SKM-1 treated with dmso at 0.1 percent for 144 hours (cell line): ENCODE data around the gene PDIA6.
"Not testable (repeated sequence)": the region's sequence is repeated elsewhere in the genome, so short reads cannot be mapped to it uniquely, and the experiment has no call there.

Experiments
- DNase-seq: peaks from one replicate; lab custom pipeline; 2025; ENCODE audit not compliant: unreplicated experiment; lab: John Stamatoyannopoulos, UW

PDIA6 gene

GRCh38 chr2:10783421-10783820 is 29.2 kb downstream of the PDIA6 start:
- no peak for DNase-seq

- DNase-seq: no peak
These were observed 30.8 kb downstream of the PDIA6 start for GRCh38 chr2:10781746-10782145.

- DNase-seq: not testable (repeated sequence)
These were observed 31.8 kb downstream of the PDIA6 start for GRCh38 chr2:10780821-10781220.

DNA sequence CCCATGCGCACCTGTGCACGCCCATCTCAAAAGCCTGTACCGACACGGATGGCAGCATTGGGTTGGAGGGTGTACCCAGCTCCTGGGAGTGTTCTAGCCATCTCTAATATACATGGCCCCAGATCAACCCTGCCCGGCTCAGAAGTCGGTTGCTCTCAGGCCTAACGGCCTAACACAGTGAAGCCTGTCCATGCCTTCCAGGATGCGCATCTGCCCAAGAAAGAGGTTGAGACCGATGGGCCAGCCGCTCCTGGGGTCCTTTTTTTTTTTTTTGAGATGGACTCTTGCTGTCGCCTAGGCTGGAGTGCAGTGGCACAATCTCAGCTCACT is 32.1 kb downstream of the PDIA6 start:
- DNase-seq: no peak

DNA sequence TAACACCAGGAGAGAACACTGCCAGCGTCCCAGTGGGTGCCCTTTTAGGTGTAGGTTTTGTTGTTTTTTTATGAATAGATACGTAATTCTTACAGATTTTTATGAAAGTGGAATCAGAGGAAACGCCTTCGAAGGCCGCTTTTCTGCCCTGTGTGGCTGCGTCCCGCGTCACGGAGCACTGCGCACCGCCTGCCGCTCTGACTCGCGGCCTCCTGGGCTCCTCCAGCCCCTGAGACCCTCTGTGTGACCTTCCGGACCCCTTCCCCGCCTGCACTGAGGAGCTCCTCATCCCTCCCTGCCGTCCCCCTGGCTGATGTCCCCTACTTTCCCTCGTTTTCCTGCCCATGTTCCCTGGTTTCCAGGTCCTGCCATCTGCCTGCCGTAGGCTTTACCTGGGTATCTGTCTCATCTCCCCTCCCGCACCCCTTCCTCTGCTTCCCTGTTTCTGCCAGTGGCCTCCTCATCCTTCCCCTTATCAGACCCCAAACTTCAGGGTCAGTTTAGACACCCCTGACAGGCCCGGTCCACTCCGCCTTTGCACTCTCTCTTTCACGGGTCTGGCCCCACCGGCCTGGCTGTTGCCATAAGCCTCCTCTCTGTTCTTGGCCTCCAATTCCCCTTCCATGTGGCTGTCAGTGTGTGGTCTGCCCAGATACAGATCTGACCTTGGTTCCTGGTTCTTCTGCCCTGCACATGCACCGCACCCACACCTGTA is 32.7 kb downstream of the PDIA6 start:
- DNase-seq: no peak

- no peak for DNase-seq
These were observed 33.9 kb downstream of the PDIA6 start for GRCh38 chr2:10778724-10779115.

DNA sequence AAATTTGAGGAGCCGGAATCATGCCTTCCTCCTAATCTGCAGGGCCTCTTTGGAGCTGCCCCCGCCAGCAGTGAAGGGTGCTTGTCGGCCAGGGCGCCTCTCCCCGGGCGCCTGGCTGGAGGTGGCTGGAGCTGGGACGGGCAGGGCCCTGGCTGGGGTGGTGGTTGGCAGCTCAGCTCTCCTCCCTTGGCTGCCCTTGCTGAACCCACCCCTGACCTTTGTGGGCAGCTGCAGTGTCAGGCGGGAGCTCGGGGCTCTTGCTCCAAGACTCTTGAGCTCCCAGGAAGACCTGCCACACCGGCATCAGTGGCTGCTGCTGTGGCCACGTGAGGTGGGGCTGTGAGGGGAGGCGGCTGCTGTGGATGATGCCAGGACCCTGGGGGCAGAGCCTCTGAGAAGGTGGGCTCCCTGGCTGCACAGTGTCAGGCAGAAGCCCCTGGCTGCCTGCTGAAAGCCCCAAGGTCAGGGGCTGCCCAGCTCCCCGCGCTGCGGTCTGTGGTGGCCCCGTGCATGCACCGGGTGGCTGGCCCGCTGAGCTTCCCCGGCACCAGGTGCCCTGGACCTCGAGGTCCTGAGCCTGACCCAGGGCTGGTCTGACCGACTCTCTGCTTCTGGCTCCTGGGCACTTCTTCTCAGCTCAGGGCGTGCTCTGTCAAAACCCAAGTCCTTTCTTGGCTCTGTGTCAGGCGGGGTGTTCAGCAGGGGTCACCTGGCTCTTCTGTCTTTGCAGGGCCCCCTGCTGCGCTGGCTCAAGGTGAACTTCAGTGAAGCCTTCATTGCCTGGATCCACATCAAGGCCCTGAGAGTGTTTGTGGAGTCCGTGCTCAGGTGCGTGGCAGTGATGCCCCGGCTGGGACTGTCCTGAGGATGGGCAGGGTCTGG is 34.5 kb downstream of the PDIA6 start:
- no peak for DNase-seq

- DNase-seq: no peak
These were observed 35.3 kb downstream of the PDIA6 start for GRCh38 chr2:10777111-10777841.

GRCh38 chr2:10776231-10776977 is 36.2 kb downstream of the PDIA6 start:
- DNase-seq: no peak

- DNase-seq: no peak
These were observed 36.8 kb downstream of the PDIA6 start for GRCh38 chr2:10775831-10776230.

DNA sequence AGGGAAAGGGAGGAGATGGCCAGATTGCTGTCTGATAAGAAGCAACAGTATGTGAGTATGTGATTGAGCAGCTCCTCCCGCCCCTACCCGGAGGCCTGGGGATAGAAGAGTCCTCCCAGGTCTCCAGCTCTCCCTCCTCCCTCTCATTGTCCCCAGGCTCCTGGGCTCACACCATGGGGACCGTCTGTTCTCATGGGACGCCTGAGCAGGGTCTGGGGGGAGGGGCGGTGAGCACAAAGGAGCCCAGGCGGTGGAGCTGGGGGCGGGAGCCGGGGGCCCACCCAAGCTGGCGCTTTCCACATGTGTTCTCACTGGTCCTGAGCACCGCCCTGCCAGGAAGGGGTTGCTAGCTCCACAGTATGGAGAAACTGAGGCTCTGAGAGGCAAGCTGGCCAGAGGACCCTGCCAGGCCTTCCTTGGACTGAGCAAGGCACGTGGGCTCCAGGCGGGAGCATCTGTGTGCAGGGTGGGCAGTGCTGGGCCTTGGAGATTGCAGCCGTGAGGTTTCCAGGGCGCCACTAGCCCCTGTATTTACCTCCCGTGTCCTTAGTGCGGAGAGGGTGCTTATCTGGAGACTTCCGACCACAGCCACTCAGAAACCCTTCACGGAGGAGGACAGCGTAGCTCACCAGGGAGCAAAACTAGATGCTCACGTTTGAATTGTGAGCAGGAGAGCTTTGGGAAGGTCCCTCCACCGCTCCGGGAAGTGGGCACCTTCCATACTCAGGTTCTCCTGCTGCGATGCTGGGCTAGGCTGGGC is 37.4 kb downstream of the PDIA6 start:
- no peak for DNase-seq

DNA sequence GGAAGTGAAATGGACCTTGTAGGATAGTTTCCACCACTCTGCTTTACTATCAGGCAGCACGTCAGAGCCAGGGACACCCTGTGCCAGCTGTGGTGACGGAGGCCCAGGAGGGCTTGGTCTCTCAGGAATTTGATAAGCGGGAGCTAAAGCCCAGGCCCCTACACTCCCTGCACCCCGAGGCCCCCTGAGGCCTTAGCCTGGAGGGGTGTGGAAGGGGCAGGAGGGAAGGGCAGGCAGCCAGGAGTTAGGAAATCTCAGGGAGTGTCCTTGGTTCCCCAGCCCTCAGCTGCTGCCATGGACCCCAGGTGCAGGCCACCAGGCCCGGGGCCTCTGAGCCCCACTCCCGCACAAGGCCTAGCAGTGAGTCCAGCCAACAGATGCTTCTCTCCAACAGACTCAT is 38.2 kb downstream of the PDIA6 start:
- no peak for DNase-seq

DNA sequence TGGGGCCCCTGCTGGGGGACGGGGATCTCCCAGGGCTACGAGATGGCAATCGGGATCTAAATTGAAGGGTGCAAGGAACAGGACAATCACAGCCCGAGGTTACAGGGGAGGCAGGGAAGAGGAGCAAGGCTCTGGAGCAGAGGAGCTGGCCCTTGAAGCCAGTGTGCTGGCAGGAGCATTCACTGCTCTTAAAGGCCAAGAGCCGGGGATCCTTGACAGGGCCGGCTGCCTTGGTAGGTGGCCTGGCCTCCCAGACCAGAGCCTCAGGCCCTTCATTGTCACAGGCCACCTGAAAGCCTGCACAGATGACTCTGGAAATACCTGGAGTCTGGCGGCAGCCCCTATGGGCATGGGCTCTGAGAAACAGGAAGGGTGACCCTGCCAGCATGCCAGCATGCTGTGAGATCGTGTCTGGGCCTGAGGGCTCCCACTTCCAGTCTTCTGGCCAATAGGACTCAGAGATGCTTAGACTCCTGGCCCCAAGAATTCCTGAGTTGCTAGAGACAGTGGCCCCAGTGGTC is 38.7 kb downstream of the PDIA6 start:
- DNase-seq: no peak

DNA sequence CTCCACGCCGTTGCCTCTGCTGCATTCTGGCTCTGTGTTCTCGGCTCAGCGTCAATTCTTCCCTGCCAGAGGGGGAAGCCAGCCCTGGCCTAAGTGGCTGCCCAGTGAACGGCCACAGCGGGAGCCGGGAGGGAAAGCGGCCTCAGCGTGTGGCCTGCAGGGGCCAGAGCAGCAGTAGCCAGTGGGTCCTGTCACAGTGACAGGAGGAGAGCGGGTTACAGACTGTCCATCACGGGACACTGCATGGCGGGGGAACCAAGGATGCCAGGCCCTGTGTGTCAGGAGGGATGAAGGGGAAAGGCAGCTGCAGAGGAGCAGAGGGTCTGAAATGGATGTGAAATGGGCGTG is 39.7 kb downstream of the PDIA6 start:
- DNase-seq: no peak

DNA sequence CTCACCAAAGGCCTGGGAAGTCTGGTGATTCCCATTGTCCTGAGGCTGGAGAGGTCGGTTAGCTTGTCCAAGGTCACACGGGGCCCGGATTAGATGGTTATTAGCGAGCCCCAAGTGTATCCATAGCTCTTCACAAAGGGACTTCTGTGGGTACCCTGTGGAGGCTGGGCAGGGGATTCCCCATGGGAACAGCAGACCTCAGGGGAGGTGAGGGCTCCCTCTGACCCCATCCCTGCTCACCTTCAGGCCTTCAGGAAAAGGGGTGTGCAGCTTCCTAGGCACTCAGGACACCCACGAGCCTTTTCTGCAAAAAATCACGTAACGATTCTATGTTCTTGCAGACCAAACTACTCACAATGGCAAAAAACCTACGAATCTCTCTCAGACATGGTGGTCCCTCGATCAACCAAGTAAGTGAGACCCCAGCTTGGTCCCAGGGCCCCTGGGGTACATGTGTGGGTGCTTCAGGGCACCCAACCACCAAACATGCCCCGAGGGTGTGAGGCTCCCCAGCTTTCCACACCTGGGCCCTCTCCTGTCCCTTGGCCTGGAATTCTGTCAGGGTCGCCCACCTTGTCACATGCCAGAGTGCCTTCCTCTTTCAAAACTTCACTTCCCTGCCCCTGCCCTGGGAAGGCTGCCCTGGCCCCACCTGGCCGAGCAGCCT is 40.3 kb downstream of the PDIA6 start:
- no peak for DNase-seq

- no peak for DNase-seq
These were observed 40.8 kb downstream of the PDIA6 start for GRCh38 chr2:10771786-10772185.

DNA sequence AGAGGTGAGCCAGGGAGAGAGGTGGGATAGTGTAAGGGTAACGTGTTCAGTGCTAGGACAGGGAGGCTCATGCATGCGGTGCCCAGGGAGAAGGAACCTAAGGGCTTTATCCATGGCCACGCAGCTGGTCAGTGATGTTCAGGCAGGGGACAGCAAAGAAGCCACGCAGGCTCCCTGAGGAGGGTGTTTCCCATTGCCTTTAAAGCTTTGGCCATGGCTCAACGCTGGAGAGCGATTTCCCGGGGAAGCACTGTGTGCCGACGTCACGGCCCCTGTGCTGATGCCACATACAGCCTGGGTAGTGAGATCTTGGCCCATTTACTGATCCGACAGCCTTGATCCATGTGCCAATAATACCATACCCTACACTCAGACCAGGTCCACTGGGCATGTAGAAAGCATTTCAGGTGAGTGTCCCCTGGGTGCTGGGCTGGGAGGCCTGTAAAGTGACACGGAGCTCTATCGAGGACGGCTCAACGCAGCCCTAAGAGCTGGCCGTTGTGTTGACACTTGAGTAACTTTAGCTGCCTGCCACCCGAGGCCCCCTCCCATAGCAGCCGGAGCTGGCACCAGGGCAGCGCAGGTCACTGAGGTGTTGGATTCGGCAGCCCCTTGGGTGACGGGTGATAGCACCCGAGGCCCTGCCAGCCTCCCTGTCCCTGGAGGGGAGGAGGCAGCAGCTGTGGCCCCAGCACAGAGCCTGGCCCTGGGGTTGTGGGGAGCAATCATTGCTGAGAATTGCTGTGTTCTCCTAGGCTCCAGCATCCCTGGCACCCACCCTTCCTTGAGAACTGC is 41.4 kb downstream of the PDIA6 start:
- no peak for DNase-seq

DNA sequence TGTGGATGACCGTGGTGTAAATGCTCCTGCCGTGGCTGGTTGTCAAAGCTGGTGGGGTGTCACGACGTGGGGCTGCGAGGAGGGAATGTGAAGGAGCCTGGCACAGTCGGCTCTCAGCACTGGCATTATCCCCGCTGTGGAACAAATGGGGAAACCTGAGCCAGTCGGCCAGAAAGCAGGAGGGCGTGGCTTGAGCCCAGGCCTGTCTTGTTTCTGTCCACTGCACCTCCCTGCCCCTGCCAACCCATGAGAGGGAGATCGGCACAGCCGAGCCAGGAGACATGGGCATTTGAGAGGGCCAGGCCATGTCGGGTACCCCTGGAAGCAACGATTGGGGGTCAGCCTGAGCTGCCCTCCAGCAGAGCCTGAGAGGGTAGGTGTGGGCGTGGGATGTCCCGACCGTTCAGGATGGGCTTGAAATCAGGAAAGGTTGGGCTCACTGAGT is 44.5 kb downstream of the PDIA6 start:
- no peak for DNase-seq

GRCh38 chr2:10765914-10766313 is 46.7 kb downstream of the PDIA6 start:
- DNase-seq: no peak
